ENCODE data around the gene KRT40. TPM values are rescaled to one million over a fixed set of nuclear protein-coding genes. Genes with fewer than 3 reads are reported as not detected.
"Not testable (repeated sequence)": the region's sequence is repeated elsewhere in the genome, so short reads cannot be mapped to it uniquely, and the experiment has no call there.

Gene KRT40
- total RNA-seq, 1 experiment from 2014 or later = not detected

DNA sequence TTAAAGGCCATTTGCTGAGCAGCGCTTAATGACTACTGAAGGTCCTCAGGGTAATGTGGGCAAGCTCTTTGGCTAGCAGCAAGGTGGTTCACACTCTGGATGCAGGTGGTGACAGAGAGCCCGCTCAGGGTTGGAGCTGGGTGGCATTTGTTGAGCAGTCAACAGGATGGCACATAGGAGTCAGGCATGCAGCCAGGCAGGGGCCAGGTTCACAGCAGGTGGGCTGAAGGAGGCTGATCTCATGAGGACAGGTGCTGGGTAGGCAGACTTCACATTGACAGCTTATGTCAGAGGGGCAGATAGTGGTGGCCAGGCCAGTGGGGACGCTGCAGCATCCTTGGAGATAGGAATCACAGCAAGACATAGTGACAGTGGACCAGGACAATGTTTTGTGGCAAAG is 20.3 kb upstream of the KRT40 start:
- Histone ChIP-seq H3K9me3 (ENCODE audit: low read length) (no peaks in the 10 kb centered on the region), H2AFZ (ENCODE audit: low read length) (no peak overlapping the region), H3K9me2 (replicated peaks; ENCODE audit: insufficient read depth, low read length) (no peaks in the 10 kb centered on the region), H3K79me2 (ENCODE audit: low read length) (no peaks in the 10 kb centered on the region), H3K4me1 (ENCODE audit: low read length) (no peaks in the 10 kb centered on the region), H3K27me3 (ENCODE audit: low read length) (no peaks in the 10 kb centered on the region), H3K9ac (ENCODE audit: low read length) (no peak overlapping the region), H3K27ac (ENCODE audit: low read length) (no peak overlapping the region), H3K4me3 (ENCODE audit: low read length) (no peak overlapping the region), H3K36me3 (ENCODE audit: insufficient read depth, low read length) (no peaks in the 10 kb centered on the region), H3K4me2 (ENCODE audit: low read depth, low read length, poor library complexity, severe bottlenecking) (no peak overlapping the region), H4K20me1 (ENCODE audit: insufficient read depth, low read depth, low read length) (no peaks in the 10 kb centered on the region)
- no peak for DNase-seq

DNA sequence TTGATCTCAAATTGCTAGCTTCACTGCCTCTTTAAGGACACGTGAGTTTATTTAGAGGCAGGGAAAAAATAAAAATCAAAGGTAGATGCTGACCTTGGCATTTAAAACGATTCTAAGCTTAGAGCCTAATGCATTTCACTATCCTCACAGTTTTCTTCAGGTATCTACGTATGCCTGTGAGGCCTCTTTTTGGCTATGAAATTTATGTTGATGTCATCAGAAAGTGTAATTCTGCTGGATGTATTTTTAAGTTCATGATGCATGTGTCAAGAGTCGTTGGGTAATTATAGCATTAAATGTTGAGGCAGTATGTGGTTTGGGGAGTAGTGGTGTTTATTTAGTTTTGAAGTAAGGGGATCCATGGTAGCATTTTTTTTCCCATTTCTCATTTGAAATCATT is 19.8 kb upstream of the KRT40 start:
- H3K36me3 ChIP-seq (ENCODE audit: insufficient read depth, low read length) = no peaks in the 10 kb centered on the region
- no peaks in the 10 kb centered on the region for H4K20me1 ChIP-seq (ENCODE audit: insufficient read depth, low read depth, low read length)
- DNase-seq = no peak
- H3K27ac ChIP-seq (ENCODE audit: low read length) = no peak overlapping the region
- no peaks in the 10 kb centered on the region for H3K9me3 ChIP-seq (ENCODE audit: low read length)
- no peak overlapping the region for H3K4me2 ChIP-seq (ENCODE audit: low read depth, low read length, poor library complexity, severe bottlenecking)
- no peaks in the 10 kb centered on the region for H3K4me1 ChIP-seq (ENCODE audit: low read length)
- H3K4me3 ChIP-seq (ENCODE audit: low read length) = no peak overlapping the region
- H3K9ac ChIP-seq (ENCODE audit: low read length) = no peak overlapping the region
- no peaks in the 10 kb centered on the region for H3K79me2 ChIP-seq (ENCODE audit: low read length)
- no peak overlapping the region for H2AFZ ChIP-seq (ENCODE audit: low read length)
- no peaks in the 10 kb centered on the region for H3K9me2 ChIP-seq (replicated peaks; ENCODE audit: insufficient read depth, low read length)
- no peaks in the 10 kb centered on the region for H3K27me3 ChIP-seq (ENCODE audit: low read length)

DNA sequence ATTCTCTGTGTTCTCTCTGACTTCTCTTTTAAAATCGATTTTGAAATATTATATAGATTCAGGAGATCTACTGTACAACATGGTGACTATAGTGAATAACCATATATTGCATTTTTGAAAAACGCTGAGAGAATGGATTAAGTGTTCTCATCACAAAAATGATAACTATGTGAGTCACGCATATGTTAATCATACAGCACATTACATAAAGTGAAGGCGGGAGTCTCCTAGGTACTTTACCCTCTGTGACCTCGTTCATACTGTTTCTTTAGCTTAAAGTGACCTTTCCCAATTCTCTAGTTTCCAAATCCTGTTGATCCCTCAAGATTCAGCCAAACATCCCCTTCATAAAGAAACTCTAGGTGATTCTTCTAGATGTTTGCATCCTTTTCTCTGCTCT is 18.7 kb upstream of the KRT40 start:
- Histone ChIP-seq H3K27ac (ENCODE audit: low read length) (no peak overlapping the region), H3K9ac (ENCODE audit: low read length) (no peak overlapping the region), H3K79me2 (ENCODE audit: low read length) (no peaks in the 10 kb centered on the region), H3K4me3 (ENCODE audit: low read length) (no peak overlapping the region), H3K9me2 (replicated peaks; ENCODE audit: insufficient read depth, low read length) (no peaks in the 10 kb centered on the region), H3K36me3 (ENCODE audit: insufficient read depth, low read length) (no peaks in the 10 kb centered on the region), H3K9me3 (ENCODE audit: low read length) (no peaks in the 10 kb centered on the region), H4K20me1 (ENCODE audit: insufficient read depth, low read depth, low read length) (no peaks in the 10 kb centered on the region), H3K27me3 (ENCODE audit: low read length) (no peaks in the 10 kb centered on the region), H2AFZ (ENCODE audit: low read length) (no peak overlapping the region), H3K4me1 (ENCODE audit: low read length) (no peaks in the 10 kb centered on the region), H3K4me2 (ENCODE audit: low read depth, low read length, poor library complexity, severe bottlenecking) (no peak overlapping the region)
- DNase-seq = no peak

GRCh38 chr17:41001795-41002194 is 17.7 kb upstream of the KRT40 start:
- H4K20me1 ChIP-seq (ENCODE audit: insufficient read depth, low read depth, low read length) = no peaks in the 10 kb centered on the region
- no peaks in the 10 kb centered on the region for H3K36me3 ChIP-seq (ENCODE audit: insufficient read depth, low read length)
- no peaks in the 10 kb centered on the region for H3K27me3 ChIP-seq (ENCODE audit: low read length)
- no peak overlapping the region for H3K4me3 ChIP-seq (ENCODE audit: low read length)
- no peak overlapping the region for H3K9ac ChIP-seq (ENCODE audit: low read length)
- H3K9me2 ChIP-seq (replicated peaks; ENCODE audit: insufficient read depth, low read length) = no peaks in the 10 kb centered on the region
- no peak overlapping the region for H2AFZ ChIP-seq (ENCODE audit: low read length)
- H3K9me3 ChIP-seq (ENCODE audit: low read length) = no peaks in the 10 kb centered on the region
- H3K4me2 ChIP-seq (ENCODE audit: low read depth, low read length, poor library complexity, severe bottlenecking) = no peak overlapping the region
- DNase-seq = no peak
- H3K4me1 ChIP-seq (ENCODE audit: low read length) = no peaks in the 10 kb centered on the region
- H3K79me2 ChIP-seq (ENCODE audit: low read length) = no peaks in the 10 kb centered on the region
- no peak overlapping the region for H3K27ac ChIP-seq (ENCODE audit: low read length)

DNA sequence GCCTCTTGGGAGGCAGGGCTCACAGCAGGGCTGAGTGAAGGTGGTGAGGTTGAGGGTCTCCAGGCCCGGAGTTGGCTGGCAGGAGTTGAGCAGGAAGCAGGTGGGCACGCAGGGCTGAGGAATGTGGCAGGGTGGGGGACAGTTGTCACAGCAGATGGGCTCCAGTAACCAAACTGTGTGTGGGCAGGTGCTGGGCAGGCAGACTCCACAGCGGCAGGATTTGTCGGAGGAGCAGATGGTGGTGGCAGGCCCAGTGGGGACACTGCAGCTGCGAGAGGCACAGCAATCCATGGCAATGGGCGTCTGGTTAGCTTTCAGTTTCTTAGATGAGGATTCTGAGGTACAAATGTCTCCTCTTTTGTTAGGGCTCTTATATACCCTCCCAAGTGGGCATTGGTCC is 15.4 kb upstream of the KRT40 start, which contains the start of gene KRTAP3-2:
KRTAP3-2 (minus strand) TSS at position 344 of the 400 bp plus-strand sequence; CDS start at position 291, 53 bp downstream.
- not testable (repeated sequence) for H3K27ac ChIP-seq (ENCODE audit: low read length); H3K9me2 ChIP-seq (replicated peaks; ENCODE audit: insufficient read depth, low read length); H2AFZ ChIP-seq (ENCODE audit: low read length); H3K4me2 ChIP-seq (ENCODE audit: low read depth, low read length, poor library complexity, severe bottlenecking); H3K9ac ChIP-seq (ENCODE audit: low read length); H3K4me1 ChIP-seq (ENCODE audit: low read length); H3K9me3 ChIP-seq (ENCODE audit: low read length); H3K4me3 ChIP-seq (ENCODE audit: low read length); H3K79me2 ChIP-seq (ENCODE audit: low read length); DNase-seq; H3K27me3 ChIP-seq (ENCODE audit: low read length); H4K20me1 ChIP-seq (ENCODE audit: insufficient read depth, low read depth, low read length); H3K36me3 ChIP-seq (ENCODE audit: insufficient read depth, low read length)

GRCh38 chr17:40997361-40997760 is 13.2 kb upstream of the KRT40 start:
- Histone ChIP-seq H3K9ac (ENCODE audit: low read length) (no peak overlapping the region), H3K36me3 (ENCODE audit: insufficient read depth, low read length) (no peaks in the 10 kb centered on the region), H3K4me2 (ENCODE audit: low read depth, low read length, poor library complexity, severe bottlenecking) (no peak overlapping the region), H3K9me3 (ENCODE audit: low read length) (no peaks in the 10 kb centered on the region), H4K20me1 (ENCODE audit: insufficient read depth, low read depth, low read length) (no peaks in the 10 kb centered on the region), H3K9me2 (replicated peaks; ENCODE audit: insufficient read depth, low read length) (no peaks in the 10 kb centered on the region), H3K79me2 (ENCODE audit: low read length) (no peaks in the 10 kb centered on the region), H3K27me3 (ENCODE audit: low read length) (no peaks in the 10 kb centered on the region; the same call in 1 of the 2 replicates), H2AFZ (ENCODE audit: low read length) (no peak overlapping the region), H3K27ac (ENCODE audit: low read length) (no peak overlapping the region), H3K4me3 (ENCODE audit: low read length) (no peak overlapping the region), H3K4me1 (ENCODE audit: low read length) (no peaks in the 10 kb centered on the region)
- no peak for DNase-seq

- Histone ChIP-seq H2AFZ (ENCODE audit: low read length) (no peak overlapping the region), H3K9ac (ENCODE audit: low read length) (no peak overlapping the region), H3K9me2 (replicated peaks; ENCODE audit: insufficient read depth, low read length) (no peaks in the 10 kb centered on the region), H3K36me3 (ENCODE audit: insufficient read depth, low read length) (no peaks in the 10 kb centered on the region), H3K9me3 (ENCODE audit: low read length) (no peaks in the 10 kb centered on the region), H4K20me1 (ENCODE audit: insufficient read depth, low read depth, low read length) (no peaks in the 10 kb centered on the region), H3K4me1 (ENCODE audit: low read length) (no peaks in the 10 kb centered on the region), H3K79me2 (ENCODE audit: low read length) (no peaks in the 10 kb centered on the region), H3K27ac (ENCODE audit: low read length) (no peak overlapping the region), H3K27me3 (ENCODE audit: low read length) (no peaks in the 10 kb centered on the region; the same call in 1 of the 2 replicates), H3K4me2 (ENCODE audit: low read depth, low read length, poor library complexity, severe bottlenecking) (no peak overlapping the region), H3K4me3 (ENCODE audit: low read length) (no peak overlapping the region)
- DNase-seq = no peak
Observed at GRCh38 chr17:40996829-40997228, 12.7 kb upstream of the KRT40 start.

- Histone ChIP-seq H4K20me1 (ENCODE audit: insufficient read depth, low read depth, low read length) (no peaks in the 10 kb centered on the region), H3K27ac (ENCODE audit: low read length) (no peak overlapping the region), H2AFZ (ENCODE audit: low read length) (no peak overlapping the region), H3K79me2 (ENCODE audit: low read length) (no peaks in the 10 kb centered on the region), H3K9ac (ENCODE audit: low read length) (no peak overlapping the region), H3K27me3 (ENCODE audit: low read length) (no peaks in the 10 kb centered on the region; the same call in 1 of the 2 replicates), H3K4me3 (ENCODE audit: low read length) (no peak overlapping the region), H3K36me3 (ENCODE audit: insufficient read depth, low read length) (no peaks in the 10 kb centered on the region), H3K9me3 (ENCODE audit: low read length) (no peaks in the 10 kb centered on the region), H3K9me2 (replicated peaks; ENCODE audit: insufficient read depth, low read length) (no peaks in the 10 kb centered on the region), H3K4me2 (ENCODE audit: low read depth, low read length, poor library complexity, severe bottlenecking) (no peak overlapping the region), H3K4me1 (ENCODE audit: low read length) (no peaks in the 10 kb centered on the region)
- DNase-seq = no peak
Observed at GRCh38 chr17:40995116-40995515, 11.0 kb upstream of the KRT40 start.

DNA sequence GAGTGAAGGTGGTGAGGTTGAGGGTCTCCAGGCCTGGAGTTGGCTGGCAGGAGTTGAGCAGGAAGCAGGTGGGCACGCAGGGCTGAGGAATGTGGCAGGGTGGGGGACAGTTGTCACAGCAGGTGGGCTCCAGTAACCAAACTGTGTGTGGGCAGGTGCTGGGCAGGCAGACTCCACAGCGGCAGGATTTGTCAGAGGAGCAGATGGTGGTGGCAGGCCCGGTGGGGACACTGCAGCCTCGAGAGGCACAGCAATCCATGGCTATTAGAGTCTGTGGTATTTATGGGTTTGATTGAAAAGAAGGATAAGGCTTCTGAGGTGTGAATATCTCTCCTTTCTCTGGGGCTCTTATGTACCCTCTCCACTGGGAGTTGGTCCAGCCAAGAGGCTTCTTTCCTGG is 9.7 kb upstream of the KRT40 start, which contains the start of gene KRTAP3-3:
KRTAP3-3 (minus strand) TSS at position 326 of the 400 bp plus-strand sequence; CDS start at position 259, 67 bp downstream.
- H3K9me3 ChIP-seq (ENCODE audit: low read length) = no peaks in the 10 kb centered on the region
- H3K4me3 ChIP-seq (ENCODE audit: low read length) = no peak within 1 kb of the TSS
- DNase-seq = no peak
- no peaks in the 10 kb centered on the region; the same call in 1 of the 2 replicates for H3K27me3 ChIP-seq (ENCODE audit: low read length)
- H3K4me1 ChIP-seq (ENCODE audit: low read length) = no peaks in the 10 kb centered on the region
- no peaks in the 10 kb centered on the region for H4K20me1 ChIP-seq (ENCODE audit: insufficient read depth, low read depth, low read length)
- H3K79me2 ChIP-seq (ENCODE audit: low read length) = no peaks in the 10 kb centered on the region
- no peak within 1 kb of the TSS for H2AFZ ChIP-seq (ENCODE audit: low read length)
- H3K4me2 ChIP-seq (ENCODE audit: low read depth, low read length, poor library complexity, severe bottlenecking) = no peak within 1 kb of the TSS
- no peak within 1 kb of the TSS for H3K27ac ChIP-seq (ENCODE audit: low read length)
- no peak within 1 kb of the TSS for H3K9ac ChIP-seq (ENCODE audit: low read length)
- H3K9me2 ChIP-seq (replicated peaks; ENCODE audit: insufficient read depth, low read length) = no peaks in the 10 kb centered on the region
- H3K36me3 ChIP-seq (ENCODE audit: insufficient read depth, low read length) = no peaks in the 10 kb centered on the region

All from Karpas-422 (cell line).